HL-60 (cell line): Measurements from ENCODE around the gene GUCY2F.

Source experiments
- DNase-seq, 2 experiments: peaks; one replicate each; pipeline ENCODE4 v3.0.0-alpha.2; 2010 to 2020; ENCODE audit warnings: low read depth in 1 of 2, low spot score in 1 of 2
- H3K27ac ChIP-seq: fragments of 250-450 bp; sonication (Bioruptor Pico); replicated peaks from 2 replicates; pipeline ENCODE4 v1.5.1; 2020; ENCODE audit warnings: mild to moderate bottlenecking, moderate library complexity
- H3K27me3 ChIP-seq: fragments of 250-450 bp; sonication (Bioruptor Pico); 2 replicates; pipeline ENCODE4 v1.5.1; 2021; ENCODE audit warnings: mild to moderate bottlenecking, moderate library complexity; ENCODE audit not compliant: insufficient read depth, poor library complexity, severe bottlenecking
- H3K4me3 ChIP-seq: replicated peaks from 2 replicates; pipeline ENCODE4 v1.5.1; 2011; ENCODE audit warnings: mild to moderate bottlenecking, control low read depth, low read length; ENCODE audit not compliant: insufficient read depth
- GABPA ChIP-seq: IDR thresholded peaks from 2 replicates; pipeline ENCODE4 v1.6.1; 2012; ENCODE audit warnings: low read depth
- POLR2AphosphoS5 ChIP-seq: IDR thresholded peaks from 2 replicates; pipeline ENCODE4 v1.6.1; 2012; ENCODE audit warnings: low read depth
- SPI1 ChIP-seq: IDR thresholded peaks from 2 replicates; pipeline ENCODE4 v1.6.1; 2012; ENCODE audit warnings: low read depth, mild to moderate bottlenecking, borderline replicate concordance
- TF ChIP-seq, protein P1 (sequence below): IDR thresholded peaks from one replicate; pipeline ENCODE4 v1.5.1; 2011; ENCODE audit warnings: low read length, control low read depth, inconsistent platforms; ENCODE audit not compliant: insufficient read depth
- TF ChIP-seq, protein P2 (sequence below): IDR thresholded peaks from 2 replicates; pipeline ENCODE4 v1.6.1; 2012; ENCODE audit warnings: low read depth; ENCODE audit not compliant: insufficient replicate concordance

The GUCY2F gene

DNA sequence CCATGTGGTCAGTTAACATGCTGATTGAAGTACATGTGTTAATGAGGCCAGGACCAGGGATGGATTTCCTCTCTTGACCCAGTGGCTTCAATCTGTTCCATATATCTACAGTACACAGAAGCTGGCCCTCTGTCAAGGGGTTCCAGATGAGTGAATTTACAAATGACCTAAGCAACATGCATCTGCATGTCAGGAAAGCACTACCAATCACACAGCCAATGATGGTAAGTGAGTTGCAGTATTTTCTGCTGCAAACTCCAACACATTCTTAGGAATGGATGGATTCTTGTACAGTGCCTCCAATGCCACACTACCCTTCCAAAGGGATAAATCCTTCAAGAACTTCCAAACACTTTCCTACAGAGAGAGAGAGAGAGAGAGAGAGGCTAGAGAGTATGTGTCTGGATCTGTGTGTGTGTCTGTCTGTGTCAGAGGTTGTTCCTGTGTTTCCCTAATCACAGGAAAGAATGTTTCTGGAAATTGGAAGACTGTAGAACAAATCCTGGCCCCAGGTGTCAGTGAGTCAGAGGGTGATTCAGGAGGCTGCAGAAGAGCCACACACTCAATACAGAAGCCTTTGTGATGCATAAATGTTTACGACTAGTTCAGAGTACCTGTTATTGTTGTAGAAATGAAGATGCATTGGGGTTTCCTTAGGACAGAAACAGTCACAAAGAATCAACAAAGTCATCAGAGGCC, 107.5 kb downstream of the GUCY2F start:
- TF ChIP-seq, protein P1, sequence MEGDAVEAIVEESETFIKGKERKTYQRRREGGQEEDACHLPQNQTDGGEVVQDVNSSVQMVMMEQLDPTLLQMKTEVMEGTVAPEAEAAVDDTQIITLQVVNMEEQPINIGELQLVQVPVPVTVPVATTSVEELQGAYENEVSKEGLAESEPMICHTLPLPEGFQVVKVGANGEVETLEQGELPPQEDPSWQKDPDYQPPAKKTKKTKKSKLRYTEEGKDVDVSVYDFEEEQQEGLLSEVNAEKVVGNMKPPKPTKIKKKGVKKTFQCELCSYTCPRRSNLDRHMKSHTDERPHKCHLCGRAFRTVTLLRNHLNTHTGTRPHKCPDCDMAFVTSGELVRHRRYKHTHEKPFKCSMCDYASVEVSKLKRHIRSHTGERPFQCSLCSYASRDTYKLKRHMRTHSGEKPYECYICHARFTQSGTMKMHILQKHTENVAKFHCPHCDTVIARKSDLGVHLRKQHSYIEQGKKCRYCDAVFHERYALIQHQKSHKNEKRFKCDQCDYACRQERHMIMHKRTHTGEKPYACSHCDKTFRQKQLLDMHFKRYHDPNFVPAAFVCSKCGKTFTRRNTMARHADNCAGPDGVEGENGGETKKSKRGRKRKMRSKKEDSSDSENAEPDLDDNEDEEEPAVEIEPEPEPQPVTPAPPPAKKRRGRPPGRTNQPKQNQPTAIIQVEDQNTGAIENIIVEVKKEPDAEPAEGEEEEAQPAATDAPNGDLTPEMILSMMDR: no peak
- TF ChIP-seq SPI1: no peak
- no peak for TF ChIP-seq POLR2AphosphoS5
- TF ChIP-seq GABPA: no peak
- TF ChIP-seq, protein P2, sequence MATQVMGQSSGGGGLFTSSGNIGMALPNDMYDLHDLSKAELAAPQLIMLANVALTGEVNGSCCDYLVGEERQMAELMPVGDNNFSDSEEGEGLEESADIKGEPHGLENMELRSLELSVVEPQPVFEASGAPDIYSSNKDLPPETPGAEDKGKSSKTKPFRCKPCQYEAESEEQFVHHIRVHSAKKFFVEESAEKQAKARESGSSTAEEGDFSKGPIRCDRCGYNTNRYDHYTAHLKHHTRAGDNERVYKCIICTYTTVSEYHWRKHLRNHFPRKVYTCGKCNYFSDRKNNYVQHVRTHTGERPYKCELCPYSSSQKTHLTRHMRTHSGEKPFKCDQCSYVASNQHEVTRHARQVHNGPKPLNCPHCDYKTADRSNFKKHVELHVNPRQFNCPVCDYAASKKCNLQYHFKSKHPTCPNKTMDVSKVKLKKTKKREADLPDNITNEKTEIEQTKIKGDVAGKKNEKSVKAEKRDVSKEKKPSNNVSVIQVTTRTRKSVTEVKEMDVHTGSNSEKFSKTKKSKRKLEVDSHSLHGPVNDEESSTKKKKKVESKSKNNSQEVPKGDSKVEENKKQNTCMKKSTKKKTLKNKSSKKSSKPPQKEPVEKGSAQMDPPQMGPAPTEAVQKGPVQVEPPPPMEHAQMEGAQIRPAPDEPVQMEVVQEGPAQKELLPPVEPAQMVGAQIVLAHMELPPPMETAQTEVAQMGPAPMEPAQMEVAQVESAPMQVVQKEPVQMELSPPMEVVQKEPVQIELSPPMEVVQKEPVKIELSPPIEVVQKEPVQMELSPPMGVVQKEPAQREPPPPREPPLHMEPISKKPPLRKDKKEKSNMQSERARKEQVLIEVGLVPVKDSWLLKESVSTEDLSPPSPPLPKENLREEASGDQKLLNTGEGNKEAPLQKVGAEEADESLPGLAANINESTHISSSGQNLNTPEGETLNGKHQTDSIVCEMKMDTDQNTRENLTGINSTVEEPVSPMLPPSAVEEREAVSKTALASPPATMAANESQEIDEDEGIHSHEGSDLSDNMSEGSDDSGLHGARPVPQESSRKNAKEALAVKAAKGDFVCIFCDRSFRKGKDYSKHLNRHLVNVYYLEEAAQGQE: no peak
- DNase-seq: no peak
- Histone ChIP-seq H3K4me3 (no peak overlapping the region), H3K27me3 (no peaks in the 10 kb centered on the region), H3K27ac (no peak overlapping the region)

DNA sequence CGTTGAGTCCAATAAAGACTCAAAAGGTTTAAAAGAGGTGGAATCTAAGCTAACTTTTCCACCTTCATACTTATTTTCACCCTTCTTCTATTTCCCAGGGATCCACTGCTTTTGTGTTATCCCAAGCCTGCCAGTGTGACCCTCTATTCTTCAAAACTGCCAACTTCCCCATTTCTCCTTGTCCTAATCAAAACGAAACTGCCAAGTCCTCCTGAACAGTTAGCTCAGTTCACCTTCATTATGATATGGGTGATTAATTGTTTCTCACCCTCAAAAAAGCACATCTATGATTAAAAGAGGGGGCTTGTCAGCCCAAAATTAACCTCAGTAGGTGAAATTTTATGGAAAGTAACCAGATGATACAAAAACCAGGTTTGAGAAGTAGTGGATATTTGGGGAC, 108.4 kb downstream of the GUCY2F start:
- Histone ChIP-seq H3K27ac (no peak overlapping the region), H3K27me3 (no peaks in the 10 kb centered on the region), H3K4me3 (no peak overlapping the region)
- DNase-seq: no peak
- TF ChIP-seq, protein P2: no peak
- TF ChIP-seq, protein P1: no peak

DNA sequence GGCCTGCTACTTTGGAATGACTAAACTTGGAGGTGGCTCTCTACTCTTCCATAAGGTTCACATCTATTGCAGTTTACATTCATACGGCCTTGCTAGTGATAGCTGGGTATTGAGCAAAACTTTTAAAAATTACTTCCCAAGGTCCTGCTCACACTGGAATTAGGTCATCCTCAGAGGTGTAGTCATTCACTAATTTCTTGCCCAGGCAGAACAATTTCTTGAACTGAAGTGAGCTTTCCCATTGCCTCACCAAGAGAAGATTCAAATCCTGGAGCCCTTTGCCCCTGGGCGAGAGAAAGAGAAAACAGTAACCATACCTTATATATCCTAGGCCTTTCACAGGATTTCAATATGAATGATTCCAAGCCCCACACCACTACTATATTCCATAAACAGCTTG, 109.2 kb downstream of the GUCY2F start:
- H3K27ac ChIP-seq: no peak overlapping the region
- no peak for DNase-seq
- no peak overlapping the region for H3K4me3 ChIP-seq
- TF ChIP-seq GABPA: no peak
- no peak for TF ChIP-seq POLR2AphosphoS5
- TF ChIP-seq, protein P1: no peak
- TF ChIP-seq, protein P2: no peak
- no peak for TF ChIP-seq SPI1
- H3K27me3 ChIP-seq: no peaks in the 10 kb centered on the region
